OCI-LY1 (cell line): ENCODE data around the gene USP48.

ENCODE experiments used
- H2AFZ ChIP-seq: fragments of 200-600 bp; sonication (generic), shearing (Covaris generic); 2 replicates; pipeline ENCODE4 v1.6.0; 2014; ENCODE audit warnings: antibody characterized with exemption, mild to moderate bottlenecking, low read length
- H3F3A ChIP-seq: fragments of 200-600 bp; sonication (generic), shearing (Covaris generic); 2 replicates; pipeline ENCODE4 v1.6.0; 2014; ENCODE audit warnings: mild to moderate bottlenecking, antibody characterized with exemption, low read length, moderate library complexity; ENCODE audit not compliant: insufficient read depth
- H3K27ac ChIP-seq: fragments of 200-600 bp; sonication (generic); 2 replicates; pipeline ENCODE4 v1.5.1; 2014; ENCODE audit warnings: low read length, mixed run types, mild to moderate bottlenecking, low read depth; ENCODE audit not compliant: poor library complexity, severe bottlenecking
- H3K27me3 ChIP-seq: fragments of 200-600 bp; sonication (generic); 2 replicates; pipeline ENCODE4 v1.6.0; 2014; ENCODE audit warnings: antibody characterized with exemption, mild to moderate bottlenecking, low read length, moderate library complexity; ENCODE audit not compliant: insufficient read depth
- H3K36me3 ChIP-seq: fragments of 200-600 bp; sonication (generic); 2 replicates; pipeline ENCODE4 v1.6.1; 2014; ENCODE audit warnings: mild to moderate bottlenecking, antibody characterized with exemption, low read length, moderate library complexity, mixed read lengths; ENCODE audit not compliant: insufficient read depth
- H3K4me1 ChIP-seq: fragments of 200-600 bp; sonication (generic); 2 replicates; pipeline ENCODE4 v1.5.1; 2014; ENCODE audit warnings: mild to moderate bottlenecking, low read length, moderate library complexity; ENCODE audit not compliant: insufficient read depth, severe bottlenecking
- H3K4me2 ChIP-seq: fragments of 200-600 bp; sonication (generic), shearing (Covaris generic); 2 replicates; pipeline ENCODE4 v1.6.1; 2014; ENCODE audit warnings: low read length
- H3K4me3 ChIP-seq: fragments of 200-600 bp; sonication (generic); 2 replicates; pipeline ENCODE4 v1.5.1; 2014; ENCODE audit warnings: low read length, low read depth, mild to moderate bottlenecking, mixed read lengths; ENCODE audit not compliant: poor library complexity, severe bottlenecking
- H3K79me2 ChIP-seq: fragments of 200-600 bp; shearing (Covaris generic); 2 replicates; pipeline ENCODE4 v1.6.1; 2016; ENCODE audit warnings: mixed run types, low read length, mixed read lengths; ENCODE audit not compliant: insufficient read depth
- H3K9ac ChIP-seq: fragments of 200-600 bp; sonication (generic), shearing (Covaris generic); 2 replicates; pipeline ENCODE4 v1.6.1; 2014; ENCODE audit warnings: mild to moderate bottlenecking, low read length, mixed read lengths
- H3K9me2 ChIP-seq: fragments of 200-600 bp; sonication (generic), shearing (Covaris generic); 2 replicates; pipeline ENCODE4 v1.6.1; 2014; ENCODE audit warnings: low read depth, mild to moderate bottlenecking, low read length, mixed read lengths
- H3K9me3 ChIP-seq: fragments of 200-600 bp; shearing (Covaris generic); 2 replicates; pipeline ENCODE4 v1.6.1; 2014; ENCODE audit warnings: low read length, mixed read lengths
- H4K20me1 ChIP-seq: fragments of 200-600 bp; sonication (generic), shearing (Covaris generic); 2 replicates; pipeline ENCODE4 v1.6.0; 2016; ENCODE audit warnings: mild to moderate bottlenecking, low read length; ENCODE audit not compliant: insufficient read depth
- EZH2 ChIP-seq: fragments of 200-600 bp; sonication (generic), shearing (Covaris generic); IDR thresholded peaks from 2 replicates; pipeline ENCODE4 v1.8.0; 2017; ENCODE audit warnings: borderline replicate concordance, mixed run types, mild to moderate bottlenecking, antibody characterized with exemption, low read length, moderate library complexity, mixed read lengths
- TF ChIP-seq, protein P1 (sequence below): fragments of 200-600 bp; sonication (generic), shearing (Covaris generic); IDR thresholded peaks from 2 replicates; pipeline ENCODE4 v1.5.1; 2017; ENCODE audit warnings: mild to moderate bottlenecking, antibody characterized with exemption, low read length, moderate library complexity, mixed read lengths

The USP48 gene

DNA sequence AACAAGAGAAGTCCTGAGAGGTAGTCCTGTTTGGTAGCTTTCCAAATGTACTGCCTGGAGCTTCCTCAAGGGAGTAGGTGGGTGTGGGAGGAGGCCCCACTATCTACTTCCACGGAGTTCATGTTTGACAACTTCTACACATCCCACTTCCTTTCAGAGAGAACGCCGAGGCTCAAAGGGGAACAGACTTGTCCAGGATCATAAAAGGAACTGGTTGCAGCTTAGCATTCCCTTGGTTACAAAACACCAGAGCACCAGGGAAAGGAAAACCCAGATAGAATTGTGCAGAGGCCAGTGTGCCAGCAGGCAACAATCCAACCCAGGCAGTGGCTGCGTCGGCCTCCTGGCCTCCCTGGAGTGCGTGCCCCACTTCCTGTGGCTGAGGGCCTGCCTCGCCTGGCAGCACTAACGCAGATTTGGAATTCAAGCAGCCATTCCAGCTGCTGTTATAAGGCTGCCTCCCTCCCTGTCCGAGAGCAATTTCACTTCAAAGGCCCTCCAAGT, 109.6 kb downstream of the USP48 start:
- 0 out of 2 replicates have a peak, but pooled peaks cover under 1% of the 10 kb centered on the region for H3K36me3 ChIP-seq
- no peak for TF ChIP-seq EZH2
- TF ChIP-seq, protein P1, sequence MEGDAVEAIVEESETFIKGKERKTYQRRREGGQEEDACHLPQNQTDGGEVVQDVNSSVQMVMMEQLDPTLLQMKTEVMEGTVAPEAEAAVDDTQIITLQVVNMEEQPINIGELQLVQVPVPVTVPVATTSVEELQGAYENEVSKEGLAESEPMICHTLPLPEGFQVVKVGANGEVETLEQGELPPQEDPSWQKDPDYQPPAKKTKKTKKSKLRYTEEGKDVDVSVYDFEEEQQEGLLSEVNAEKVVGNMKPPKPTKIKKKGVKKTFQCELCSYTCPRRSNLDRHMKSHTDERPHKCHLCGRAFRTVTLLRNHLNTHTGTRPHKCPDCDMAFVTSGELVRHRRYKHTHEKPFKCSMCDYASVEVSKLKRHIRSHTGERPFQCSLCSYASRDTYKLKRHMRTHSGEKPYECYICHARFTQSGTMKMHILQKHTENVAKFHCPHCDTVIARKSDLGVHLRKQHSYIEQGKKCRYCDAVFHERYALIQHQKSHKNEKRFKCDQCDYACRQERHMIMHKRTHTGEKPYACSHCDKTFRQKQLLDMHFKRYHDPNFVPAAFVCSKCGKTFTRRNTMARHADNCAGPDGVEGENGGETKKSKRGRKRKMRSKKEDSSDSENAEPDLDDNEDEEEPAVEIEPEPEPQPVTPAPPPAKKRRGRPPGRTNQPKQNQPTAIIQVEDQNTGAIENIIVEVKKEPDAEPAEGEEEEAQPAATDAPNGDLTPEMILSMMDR = no peak
- no peaks in the 10 kb centered on the region for H4K20me1 ChIP-seq
- no peak overlapping the region for H3K9ac ChIP-seq
- no peaks in the 10 kb centered on the region for H3K4me1 ChIP-seq
- H3K27ac ChIP-seq = no peak overlapping the region
- no peak overlapping the region for H3K4me2 ChIP-seq
- no peak overlapping the region for H3K4me3 ChIP-seq
- H2AFZ ChIP-seq = no peak overlapping the region
- H3F3A ChIP-seq = no peaks in the 10 kb centered on the region
- H3K27me3 ChIP-seq = 0 out of 2 replicates have a peak, but pooled peaks cover 3% of the 10 kb centered on the region
- no peaks in the 10 kb centered on the region for H3K9me3 ChIP-seq
- H3K9me2 ChIP-seq = no peaks in the 10 kb centered on the region
- H3K79me2 ChIP-seq = no peaks in the 10 kb centered on the region

DNA sequence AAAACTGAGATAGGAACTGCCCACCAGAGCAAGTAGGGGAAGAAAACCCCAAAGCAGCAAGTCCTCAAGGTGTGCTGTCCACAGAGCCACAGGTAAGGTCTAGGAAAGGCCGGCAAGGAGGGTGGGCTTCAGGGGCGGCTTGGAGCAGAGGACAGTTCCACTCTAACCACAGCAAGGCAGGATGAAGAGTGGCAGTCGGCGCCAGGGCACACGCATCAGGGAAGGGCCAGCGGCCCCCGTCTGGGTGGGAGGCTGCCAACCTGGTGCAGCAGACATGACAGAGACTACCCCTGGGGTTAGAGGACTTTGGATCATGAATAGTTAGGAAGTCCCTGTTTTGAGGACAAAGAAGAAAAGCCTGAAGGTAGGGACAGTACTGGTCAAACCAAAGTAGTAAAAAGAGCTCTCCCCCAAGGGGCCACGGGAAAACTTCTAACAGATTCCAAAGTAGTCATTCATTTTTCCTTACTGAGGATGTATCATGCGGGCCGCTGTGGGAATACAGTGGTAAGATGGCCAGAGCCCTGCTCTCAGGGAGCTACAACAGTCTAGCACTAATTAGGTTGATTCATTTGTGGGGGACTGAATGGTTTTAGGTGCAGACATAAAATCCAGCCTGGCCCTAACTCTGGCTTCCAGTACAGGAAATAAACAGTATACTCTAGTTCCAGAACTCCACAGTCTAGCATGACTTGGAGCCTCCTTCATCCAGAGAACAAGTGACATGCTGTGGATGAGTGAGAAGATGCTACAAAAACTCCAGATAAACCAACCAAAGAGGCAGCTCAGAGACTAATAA, 110.3 kb downstream of the USP48 start:
- Histone ChIP-seq H4K20me1 (no peaks in the 10 kb centered on the region), H3K9ac (no peak overlapping the region), H3K36me3 (no peaks in the 10 kb centered on the region), H3K4me2 (no peak overlapping the region), H3F3A (no peaks in the 10 kb centered on the region), H3K27ac (no peak overlapping the region), H3K4me1 (no peaks in the 10 kb centered on the region), H2AFZ (no peak overlapping the region), H3K9me3 (no peaks in the 10 kb centered on the region), H3K4me3 (no peak overlapping the region), H3K27me3 (0 out of 2 replicates have a peak, but pooled peaks cover 3% of the 10 kb centered on the region), H3K79me2 (no peaks in the 10 kb centered on the region), H3K9me2 (no peaks in the 10 kb centered on the region)
- TF ChIP-seq EZH2 = no peak
- TF ChIP-seq, protein P1 = no peak

DNA sequence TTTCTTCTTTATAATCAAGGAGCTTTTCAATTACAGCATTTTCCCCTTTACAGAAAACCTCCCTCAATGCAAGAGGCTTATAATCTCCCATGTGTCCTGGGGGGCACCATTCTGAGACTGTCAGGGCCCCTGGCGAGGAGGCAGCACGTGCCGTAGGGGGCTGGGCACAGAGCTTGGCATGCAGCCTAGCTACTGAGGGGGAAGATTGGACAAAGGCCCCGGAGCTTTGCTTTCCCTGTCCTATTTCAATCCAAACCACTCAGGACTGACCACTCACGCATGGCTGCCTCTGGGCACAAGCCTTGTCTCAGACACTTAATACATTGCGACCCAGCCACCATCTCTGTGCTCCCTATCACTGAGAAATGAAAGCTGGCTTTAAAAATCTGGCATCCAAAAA, 111.0 kb downstream of the USP48 start:
- Histone ChIP-seq H3K4me2 (no peak overlapping the region), H3F3A (no peaks in the 10 kb centered on the region), H4K20me1 (no peaks in the 10 kb centered on the region), H3K4me3 (no peak overlapping the region), H3K79me2 (no peaks in the 10 kb centered on the region), H3K9me3 (no peaks in the 10 kb centered on the region), H3K36me3 (no peaks in the 10 kb centered on the region), H3K9ac (no peak overlapping the region), H3K27me3 (0 out of 2 replicates have a peak, but pooled peaks cover 3% of the 10 kb centered on the region), H3K4me1 (no peaks in the 10 kb centered on the region), H2AFZ (no peak overlapping the region), H3K9me2 (no peaks in the 10 kb centered on the region), H3K27ac (no peak overlapping the region)
- no peak for TF ChIP-seq EZH2
- TF ChIP-seq, protein P1 = no peak
